A673 (cell line): ENCODE data around the gene RASSF8. TPM values are rescaled to one million over a fixed set of nuclear protein-coding genes. Genes with fewer than 3 reads are reported as not detected.

ENCODE experiments used
- BruUV-seq: library from RNA; stranded (reverse); fragments of 400-500 nt; replicated peaks from 2 replicates; lab custom pipeline; 2021; lab: Mats Ljungman, UMichigan
- CTCF ChIA-PET: fragments of 300-600 bp; sonication (Branson Sonifier 250); formaldehyde crosslinking; loops from one replicate; lab custom pipeline; 2022; ENCODE audit warnings: antibody characterized with exemption; lab: Charles Lee
- POLR2A ChIA-PET: fragments of 300-600 bp; sonication (Branson Sonifier 250); formaldehyde crosslinking; loops from one replicate; lab custom pipeline; 2022; ENCODE audit warnings: antibody characterized with exemption; ENCODE audit not compliant: low non-redundant PET; lab: Charles Lee
- DNase-seq: peaks from one replicate; pipeline ENCODE4 v3.0.0-alpha.2; 2015; ENCODE audit warnings: low spot score
- H3K27ac ChIP-seq: fragments of 200-600 bp; sonication (generic); 2 replicates; pipeline ENCODE4 v1.5.1; 2016; ENCODE audit warnings: mixed run types, low read depth, mild to moderate bottlenecking, mixed read lengths, antibody characterized with exemption, low read length; ENCODE audit not compliant: poor library complexity, severe bottlenecking
- H3K27me3 ChIP-seq: fragments of 200-600 bp; sonication (generic); replicated peaks from 2 replicates; pipeline ENCODE4 v1.6.1; 2017; ENCODE audit warnings: mixed run types, low read depth, mild to moderate bottlenecking, mixed read lengths, antibody characterized with exemption, low read length; ENCODE audit not compliant: insufficient read depth, poor library complexity
- H3K36me3 ChIP-seq: fragments of 200-600 bp; sonication (generic); 2 replicates; pipeline ENCODE4 v1.6.1; 2016; ENCODE audit warnings: mixed run types, mild to moderate bottlenecking, mixed read lengths, antibody characterized with exemption, low read length; ENCODE audit not compliant: insufficient read depth, poor library complexity, severe bottlenecking
- H3K4me1 ChIP-seq: fragments of 200-600 bp; sonication (generic); 2 replicates; pipeline ENCODE4 v1.6.1; 2017; ENCODE audit warnings: mixed run types, mild to moderate bottlenecking, mixed read lengths, antibody characterized with exemption, low read length; ENCODE audit not compliant: insufficient read depth, poor library complexity, severe bottlenecking
- H3K4me3 ChIP-seq: fragments of 200-600 bp; sonication (generic); 2 replicates; pipeline ENCODE4 v1.5.1; 2016; ENCODE audit warnings: low read depth, mixed run types, mild to moderate bottlenecking, mixed read lengths, low read length; ENCODE audit not compliant: poor library complexity, severe bottlenecking
- H3K9me3 ChIP-seq: fragments of 200-600 bp; sonication (generic); 2 replicates; pipeline ENCODE4 v1.6.1; 2016; ENCODE audit warnings: mixed run types, low read depth, mild to moderate bottlenecking, mixed read lengths, antibody characterized with exemption, low read length; ENCODE audit not compliant: poor library complexity, severe bottlenecking
- EZH2 ChIP-seq: fragments of 200-600 bp; sonication (generic); IDR thresholded peaks from 2 replicates; pipeline ENCODE4 v1.6.1; 2017; ENCODE audit warnings: borderline replicate concordance, low read depth, mild to moderate bottlenecking, mixed read lengths, antibody characterized with exemption, low read length; ENCODE audit not compliant: poor library complexity, severe bottlenecking
- intact Hi-C: fragments of 100-400 bp; cut with micrococcal nuclease; formaldehyde crosslinking; loops from one replicate; pipeline ENCODE4 v1.10.0; 2022; ENCODE audit not compliant: unreplicated experiment
- total RNA-seq: library from RNA; stranded (reverse); gene quantifications from 2 replicates; pipeline ENCODE4 v1.2.3, GENCODE V29; 2021
- TF ChIP-seq, protein P1 (sequence below): fragments of 300-800, 200-600 bp; sonication (generic); conservative IDR thresholded peaks from 2 replicates; pipeline ENCODE4 v1.5.1; 2017; ENCODE audit warnings: low read depth, mild to moderate bottlenecking, antibody characterized with exemption, low read length, moderate library complexity, mixed read lengths

The RASSF8 gene
- total RNA-seq, 1 experiment from 2014 or later = 23.1 TPM

DNA sequence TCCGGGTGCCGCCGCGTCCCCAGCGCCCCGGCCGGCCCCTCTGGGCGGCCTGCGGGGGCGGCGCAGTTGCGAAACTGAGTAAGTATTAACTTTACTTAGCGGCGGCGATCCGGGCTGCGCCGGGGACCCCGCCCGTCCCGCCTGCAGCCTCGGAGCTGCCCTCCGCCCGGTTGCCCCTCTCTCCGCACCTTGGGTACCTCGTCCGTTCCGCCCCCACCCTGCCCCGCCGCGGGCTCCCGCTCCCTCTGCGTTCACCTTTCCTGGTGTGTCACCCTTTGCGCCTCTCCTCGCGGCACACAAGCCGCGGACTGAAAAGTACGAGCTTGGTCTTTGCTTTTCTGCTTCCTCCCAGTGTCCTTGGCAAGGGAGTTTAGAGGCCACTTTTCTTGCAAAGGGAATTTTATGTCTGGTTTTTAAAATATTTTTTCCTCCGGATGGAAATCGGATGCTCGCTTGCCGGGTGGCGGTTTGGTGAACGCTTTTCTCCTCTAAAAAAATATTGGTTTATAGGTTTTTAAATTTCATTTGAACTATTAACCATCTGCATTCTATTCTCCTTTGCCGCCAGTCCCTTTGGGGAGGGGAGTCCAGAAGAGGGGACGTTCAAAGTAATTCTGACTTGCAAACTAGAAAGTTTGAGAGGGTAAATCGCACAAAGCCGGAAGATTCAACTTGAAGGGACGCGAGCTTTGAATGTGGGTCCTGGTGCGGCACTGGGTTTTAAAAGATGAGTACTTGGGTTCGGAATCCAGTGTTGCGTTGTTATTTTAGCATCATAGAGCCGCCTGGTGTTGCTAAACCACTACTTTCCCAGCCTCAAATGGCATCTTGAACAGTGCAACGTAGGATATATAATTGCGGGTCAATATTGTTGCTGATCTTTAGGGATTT is 834 bp downstream of the RASSF8 start:
- Histone ChIP-seq H3K27ac (no peak overlapping the region), H3K36me3 (no peaks in the 10 kb centered on the region), H3K4me1 (peaks cover 11% of the 10 kb centered on the region), H3K9me3 (no peaks in the 10 kb centered on the region), H3K27me3 (no peaks in the 10 kb centered on the region), H3K4me3 (peak overlapping the region; percentile 66)
- DNase-seq = peak; percentile 59
- ChIA-PET CTCF (interaction anchor here (0.5 kb wide), 1 partner anchor 57 kb away, joined by 3 read pairs; no protein-coding TSS in a partner anchor), POLR2A (no interaction called here)
- TF ChIP-seq, protein P1, sequence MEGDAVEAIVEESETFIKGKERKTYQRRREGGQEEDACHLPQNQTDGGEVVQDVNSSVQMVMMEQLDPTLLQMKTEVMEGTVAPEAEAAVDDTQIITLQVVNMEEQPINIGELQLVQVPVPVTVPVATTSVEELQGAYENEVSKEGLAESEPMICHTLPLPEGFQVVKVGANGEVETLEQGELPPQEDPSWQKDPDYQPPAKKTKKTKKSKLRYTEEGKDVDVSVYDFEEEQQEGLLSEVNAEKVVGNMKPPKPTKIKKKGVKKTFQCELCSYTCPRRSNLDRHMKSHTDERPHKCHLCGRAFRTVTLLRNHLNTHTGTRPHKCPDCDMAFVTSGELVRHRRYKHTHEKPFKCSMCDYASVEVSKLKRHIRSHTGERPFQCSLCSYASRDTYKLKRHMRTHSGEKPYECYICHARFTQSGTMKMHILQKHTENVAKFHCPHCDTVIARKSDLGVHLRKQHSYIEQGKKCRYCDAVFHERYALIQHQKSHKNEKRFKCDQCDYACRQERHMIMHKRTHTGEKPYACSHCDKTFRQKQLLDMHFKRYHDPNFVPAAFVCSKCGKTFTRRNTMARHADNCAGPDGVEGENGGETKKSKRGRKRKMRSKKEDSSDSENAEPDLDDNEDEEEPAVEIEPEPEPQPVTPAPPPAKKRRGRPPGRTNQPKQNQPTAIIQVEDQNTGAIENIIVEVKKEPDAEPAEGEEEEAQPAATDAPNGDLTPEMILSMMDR = no peak
- TF ChIP-seq EZH2 = no peak
- BruUV-seq = no TSS peak
- intact Hi-C loops = no loop called here

DNA sequence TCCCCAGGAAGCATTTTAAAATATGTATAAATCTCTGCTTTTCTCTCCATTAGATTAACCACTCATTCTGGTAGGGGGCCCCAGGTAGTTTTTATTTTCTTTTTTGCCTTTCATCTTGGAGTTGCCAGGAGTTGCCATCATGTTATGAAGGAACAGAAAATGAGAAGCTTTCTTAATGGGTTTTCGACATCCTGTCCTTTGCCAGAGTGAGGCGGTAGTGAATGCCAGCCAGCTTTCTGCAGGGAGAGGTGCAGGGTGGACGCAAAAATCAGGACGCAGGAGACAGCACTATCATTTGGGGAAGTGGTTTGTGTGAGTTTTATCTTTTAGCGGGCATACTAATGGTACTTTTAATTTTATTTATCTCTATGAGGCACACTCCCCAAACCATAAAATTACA is 1.7 kb downstream of the RASSF8 start:
- BruUV-seq = TSS peak; percentile 42
- H3K9me3 ChIP-seq = no peaks in the 10 kb centered on the region
- H3K36me3 ChIP-seq = no peaks in the 10 kb centered on the region
- peaks cover 11% of the 10 kb centered on the region for H3K4me1 ChIP-seq
- intact Hi-C loops = loop anchor here (5.0 kb wide), 1 partner anchor 52 kb away; no protein-coding TSS in a partner anchor
- no peaks in the 10 kb centered on the region for H3K27me3 ChIP-seq
- TF ChIP-seq, protein P1 = peak; percentile 40; the same call in 1 of the 2 replicates
- no peak for TF ChIP-seq EZH2
- CTCF ChIA-PET = interaction anchor here (0.5 kb wide), 1 partner anchor 56 kb away, joined by 3 read pairs; no protein-coding TSS in a partner anchor
- peak; percentile 28 for DNase-seq
- POLR2A ChIA-PET = no interaction called here
- H3K4me3 ChIP-seq = peak overlapping the region; percentile 66
- H3K27ac ChIP-seq = no peak overlapping the region

DNA sequence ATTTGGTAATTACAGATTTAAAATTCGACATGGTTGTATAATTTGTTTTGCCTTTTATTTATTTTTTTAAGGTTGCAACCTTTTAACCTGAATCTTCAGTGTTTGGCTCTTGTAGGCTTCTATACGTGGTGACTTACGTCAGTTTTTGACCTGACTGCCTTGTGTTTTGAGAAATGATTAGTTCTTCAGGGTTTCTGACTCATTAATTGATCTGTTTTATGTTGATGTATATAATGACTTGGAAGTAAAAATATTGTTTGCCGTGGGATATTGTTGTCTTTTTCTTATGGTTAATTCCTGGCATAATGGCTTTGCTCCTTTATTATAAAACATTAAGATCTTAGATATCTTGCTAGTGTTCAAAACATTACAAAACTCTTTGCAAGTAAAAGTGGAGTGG is 2.5 kb downstream of the RASSF8 start:
- Histone ChIP-seq H3K27ac (no peak overlapping the region), H3K4me3 (no peak overlapping the region), H3K9me3 (no peaks in the 10 kb centered on the region), H3K27me3 (no peaks in the 10 kb centered on the region), H3K36me3 (no peaks in the 10 kb centered on the region), H3K4me1 (peaks cover 11% of the 10 kb centered on the region)
- BruUV-seq = no TSS peak
- TF ChIP-seq EZH2 = no peak
- TF ChIP-seq, protein P1 = no peak
- DNase-seq = no peak
- intact Hi-C loops = loop anchor here (5.0 kb wide), 1 partner anchor 51 kb away; no protein-coding TSS in a partner anchor
- ChIA-PET CTCF (no interaction called here), POLR2A (no interaction called here)
